IMR-90 (cell line): ENCODE data around the gene EED.

ENCODE experiments used
- CHD1 ChIP-seq: IDR thresholded peaks from 2 replicates; pipeline ENCODE4 v1.6.1; 2012; ENCODE audit warnings: low read depth, low read length, improper control_type of control experiment
- FOS ChIP-seq: fragments of 150-350 bp; IDR thresholded peaks from 2 replicates; pipeline ENCODE4 v1.6.1; 2016; ENCODE audit warnings: low read depth, low read length
- MXI1 ChIP-seq: IDR thresholded peaks from 2 replicates; pipeline ENCODE4 v1.6.1; 2012; ENCODE audit warnings: low read depth, mild to moderate bottlenecking, low read length, moderate library complexity, borderline replicate concordance
- POLR2A ChIP-seq: IDR thresholded peaks from 2 replicates; pipeline ENCODE4 v1.6.1; 2012; ENCODE audit warnings: mild to moderate bottlenecking, low read depth, low read length
- RAD21 ChIP-seq: IDR thresholded peaks from 2 replicates; pipeline ENCODE4 v1.6.1; 2012; ENCODE audit warnings: low read length, improper control_type of control experiment
- RCOR1 ChIP-seq: IDR thresholded peaks from 2 replicates; pipeline ENCODE4 v1.6.1; 2012; ENCODE audit warnings: mild to moderate bottlenecking, low read length, improper control_type of control experiment; ENCODE audit not compliant: insufficient replicate concordance
- TF ChIP-seq, protein P1 (sequence below): conservative IDR thresholded peaks from 2 replicates; pipeline ENCODE4 v1.5.1; 2012; ENCODE audit warnings: mild to moderate bottlenecking, low read depth, low read length, improper control_type of control experiment
- TF ChIP-seq, protein P2 (sequence below): fragments of 150-350 bp; IDR thresholded peaks from 2 replicates; pipeline ENCODE4 v1.6.1; 2017; ENCODE audit warnings: mild to moderate bottlenecking, antibody characterized with exemption, low read length, low read depth

DNA sequence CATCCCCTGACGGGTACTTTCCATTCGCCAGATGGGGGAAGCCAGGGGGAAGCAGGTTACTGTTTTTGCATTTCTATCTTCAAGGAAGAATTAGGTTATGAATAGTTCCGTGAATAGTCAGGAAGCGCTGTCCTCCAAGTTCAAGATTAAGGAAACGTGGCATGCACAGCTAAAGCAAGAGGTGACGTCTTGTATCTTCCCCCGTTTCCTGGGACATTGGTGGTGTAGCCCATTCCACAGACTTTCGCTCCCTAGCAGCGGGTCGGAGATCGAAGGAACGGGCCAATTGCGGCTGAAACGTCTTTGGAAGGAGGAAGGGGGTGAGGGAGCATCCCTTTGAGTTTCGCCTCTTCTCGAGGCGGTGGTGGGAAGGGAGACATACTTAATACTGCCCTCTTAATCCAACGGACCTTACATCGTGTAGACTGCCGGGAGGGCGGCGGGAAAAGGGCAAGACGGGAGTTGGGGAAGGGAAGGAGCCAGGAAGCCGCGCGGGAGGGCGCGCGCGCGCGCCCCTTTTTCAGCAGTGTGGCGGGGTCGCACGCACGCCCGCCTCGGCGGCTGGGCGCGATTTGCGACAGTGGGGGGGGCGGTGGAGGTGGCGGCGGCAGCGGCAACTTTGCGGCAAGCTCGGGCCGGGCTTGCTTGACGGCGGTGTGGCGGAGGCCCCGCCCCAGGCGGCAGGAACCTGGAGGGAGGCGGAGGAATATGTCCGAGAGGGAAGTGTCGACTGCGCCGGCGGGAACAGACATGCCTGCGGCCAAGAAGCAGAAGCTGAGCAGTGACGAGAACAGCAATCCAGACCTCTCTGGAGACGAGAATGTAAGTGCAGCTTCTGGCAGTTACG, at the start of gene EED:
- TF ChIP-seq, protein P1, sequence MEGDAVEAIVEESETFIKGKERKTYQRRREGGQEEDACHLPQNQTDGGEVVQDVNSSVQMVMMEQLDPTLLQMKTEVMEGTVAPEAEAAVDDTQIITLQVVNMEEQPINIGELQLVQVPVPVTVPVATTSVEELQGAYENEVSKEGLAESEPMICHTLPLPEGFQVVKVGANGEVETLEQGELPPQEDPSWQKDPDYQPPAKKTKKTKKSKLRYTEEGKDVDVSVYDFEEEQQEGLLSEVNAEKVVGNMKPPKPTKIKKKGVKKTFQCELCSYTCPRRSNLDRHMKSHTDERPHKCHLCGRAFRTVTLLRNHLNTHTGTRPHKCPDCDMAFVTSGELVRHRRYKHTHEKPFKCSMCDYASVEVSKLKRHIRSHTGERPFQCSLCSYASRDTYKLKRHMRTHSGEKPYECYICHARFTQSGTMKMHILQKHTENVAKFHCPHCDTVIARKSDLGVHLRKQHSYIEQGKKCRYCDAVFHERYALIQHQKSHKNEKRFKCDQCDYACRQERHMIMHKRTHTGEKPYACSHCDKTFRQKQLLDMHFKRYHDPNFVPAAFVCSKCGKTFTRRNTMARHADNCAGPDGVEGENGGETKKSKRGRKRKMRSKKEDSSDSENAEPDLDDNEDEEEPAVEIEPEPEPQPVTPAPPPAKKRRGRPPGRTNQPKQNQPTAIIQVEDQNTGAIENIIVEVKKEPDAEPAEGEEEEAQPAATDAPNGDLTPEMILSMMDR: no peak
- TF ChIP-seq, protein P2, sequence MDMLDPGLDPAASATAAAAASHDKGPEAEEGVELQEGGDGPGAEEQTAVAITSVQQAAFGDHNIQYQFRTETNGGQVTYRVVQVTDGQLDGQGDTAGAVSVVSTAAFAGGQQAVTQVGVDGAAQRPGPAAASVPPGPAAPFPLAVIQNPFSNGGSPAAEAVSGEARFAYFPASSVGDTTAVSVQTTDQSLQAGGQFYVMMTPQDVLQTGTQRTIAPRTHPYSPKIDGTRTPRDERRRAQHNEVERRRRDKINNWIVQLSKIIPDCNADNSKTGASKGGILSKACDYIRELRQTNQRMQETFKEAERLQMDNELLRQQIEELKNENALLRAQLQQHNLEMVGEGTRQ: no peak
- peak; percentile 100 for TF ChIP-seq CHD1
- TF ChIP-seq POLR2A: peak; percentile 95
- no peak for TF ChIP-seq RAD21
- peak; percentile 80; the same call in 1 of the 2 replicates for TF ChIP-seq MXI1
- TF ChIP-seq RCOR1: no peak
- TF ChIP-seq FOS: no peak
